Panc1 (cell line): ENCODE measurements around the gene SDK1. TPM values are rescaled to one million over a fixed set of nuclear protein-coding genes. Genes with fewer than 3 reads are reported as not detected.

Experiments
- ATAC-seq: fragments of 200-7000 bp; cut with Tn5 transposase; 2 replicates; pipeline ENCODE4 v1.9.1; 2020; ENCODE audit warnings: mild to moderate bottlenecking, moderate library complexity
- BruUV-seq: library from RNA; stranded (reverse); fragments of 400-500 nt; replicated peaks from 2 replicates; lab custom pipeline; 2021; lab: Mats Ljungman, UMichigan
- CTCF ChIA-PET: fragments of 300-600 bp; sonication (Branson Sonifier 250); formaldehyde crosslinking; loops from one replicate; lab custom pipeline; 2022; ENCODE audit warnings: antibody characterized with exemption; lab: Charles Lee
- POLR2A ChIA-PET: fragments of 300-600 bp; sonication (Branson Sonifier 250); formaldehyde crosslinking; loops from one replicate; lab custom pipeline; 2022; ENCODE audit warnings: antibody characterized with exemption; lab: Charles Lee
- DNase-seq: peaks from one replicate; pipeline ENCODE4 v3.0.0-alpha.2; 2010; ENCODE audit warnings: low read depth, low spot score
- H3K27ac ChIP-seq: 2 replicates; pipeline ENCODE4 v1.5.1; 2011; ENCODE audit warnings: mild to moderate bottlenecking, low read length, inconsistent platforms
- H3K27me3 ChIP-seq: fragments of 200-500 bp; sonication (Bioruptor generic); 2 replicates; pipeline ENCODE4 v1.6.0; 2014; ENCODE audit warnings: low read length, inconsistent platforms; ENCODE audit not compliant: control insufficient read depth, insufficient read depth
- H3K36me3 ChIP-seq: fragments of 200-500 bp; sonication (Bioruptor generic); 2 replicates; pipeline ENCODE4 v1.5.1; 2014; ENCODE audit warnings: inconsistent platforms, mild to moderate bottlenecking, low read length, moderate library complexity; ENCODE audit not compliant: control insufficient read depth, insufficient read depth
- H3K4me1 ChIP-seq: 2 replicates; pipeline ENCODE4 v1.5.1; 2011; ENCODE audit warnings: inconsistent platforms, mild to moderate bottlenecking, low read length, moderate library complexity; ENCODE audit not compliant: control insufficient read depth, insufficient read depth
- H3K4me3 ChIP-seq, 2 experiments: 2 replicates each; pipeline ENCODE4 v1.5.1; 2011 to 2012; ENCODE audit warnings: low read depth in 2 of 2, low read length in 2 of 2, mild to moderate bottlenecking in 2 of 2, inconsistent platforms in 1 of 2, moderate library complexity in 1 of 2
- H3K9me3 ChIP-seq: fragments of 200-500 bp; sonication (Bioruptor generic); 2 replicates; pipeline ENCODE4 v1.5.1; 2014; ENCODE audit warnings: low read depth, mild to moderate bottlenecking, inconsistent platforms, low read length, moderate library complexity; ENCODE audit not compliant: control insufficient read depth, insufficient read depth
- POLR2AphosphoS5 ChIP-seq: IDR thresholded peaks from 2 replicates; pipeline ENCODE4 v1.6.1; 2012; ENCODE audit warnings: mild to moderate bottlenecking, low read depth, low read length, moderate library complexity
- SIN3A ChIP-seq: IDR thresholded peaks from 2 replicates; pipeline ENCODE4 v1.6.1; 2012; ENCODE audit warnings: low read depth, mild to moderate bottlenecking, low read length, moderate library complexity, borderline replicate concordance; ENCODE audit not compliant: insufficient read depth
- TCF7L2 ChIP-seq: IDR thresholded peaks from 2 replicates; pipeline ENCODE4 v1.6.1; 2011; ENCODE audit warnings: mild to moderate bottlenecking, low read depth, low read length, inconsistent platforms
- in situ Hi-C: cut with HindIII; loops from 2 replicates; pipeline ENCODE4 v1.10.0; 2016; ENCODE audit warnings: low sequenced_read_pairs, low pct_unique_long_range_greater_than_20kb
- intact Hi-C: fragments of 100-400 bp; cut with micrococcal nuclease; formaldehyde crosslinking; loops from one replicate; pipeline ENCODE4 v1.10.0; 2022; ENCODE audit not compliant: unreplicated experiment
- total RNA-seq: library from RNA; stranded (reverse); gene quantifications from one replicate; pipeline ENCODE4 v1.2.1, GENCODE V29; 2021; ENCODE audit not compliant: unreplicated experiment
- TF ChIP-seq, protein P1 (sequence below), 2 experiments: IDR thresholded peaks; 2 replicates each; pipeline ENCODE4 v1.6.1; 2011 to 2012; ENCODE audit warnings: low read depth in 2 of 2, control low read depth in 1 of 2, low read length in 1 of 2, mild to moderate bottlenecking in 1 of 2, moderate library complexity in 1 of 2; ENCODE audit not compliant: insufficient read depth in 1 of 2
- TF ChIP-seq, protein P2 (sequence below): fragments of 450-650 bp; IDR thresholded peaks from 2 replicates; pipeline ENCODE4 v1.5.1; 2017; ENCODE audit warnings: mild to moderate bottlenecking

SDK1 gene
- total RNA-seq, 1 experiment from 2014 or later: 47.4 TPM

DNA sequence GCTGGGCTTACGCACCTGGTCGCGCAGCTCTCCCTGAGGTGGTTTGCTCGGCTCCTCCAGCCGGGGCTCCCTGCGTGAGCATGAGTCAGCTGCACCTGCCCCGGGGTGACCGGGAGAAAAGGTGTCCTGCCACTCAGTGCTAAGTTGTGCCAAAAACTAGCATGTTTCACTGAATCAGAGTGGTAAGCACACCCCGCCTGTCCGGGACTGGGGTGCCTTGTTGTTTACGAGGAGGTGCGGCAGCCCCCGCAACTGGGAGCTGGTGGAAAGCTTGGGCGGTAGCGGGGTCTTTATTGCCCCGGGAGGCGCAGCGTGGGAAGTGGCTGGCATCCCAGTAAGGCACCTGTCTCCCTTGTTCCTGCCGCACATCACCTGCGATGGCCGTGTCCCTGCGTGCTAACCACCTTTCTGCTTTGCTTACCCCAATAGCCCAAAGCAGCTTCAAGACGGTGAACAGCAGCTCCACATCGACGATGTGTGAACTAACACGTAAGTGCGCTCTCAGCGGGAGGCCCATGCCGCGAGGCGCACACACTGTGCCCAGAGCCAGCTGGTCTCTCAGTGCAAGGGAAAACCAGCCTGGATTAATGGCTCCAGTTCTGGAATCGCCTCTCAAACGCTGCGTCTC is 874.4 kb downstream of the SDK1 start:
- CTCF ChIA-PET: no interaction called here
- intact Hi-C loops (no loop called here), in situ Hi-C loops (no loop called here)
- POLR2A ChIA-PET: no interaction called here
- Histone ChIP-seq H3K4me1 (no peaks in the 10 kb centered on the region), H3K36me3 (no peaks in the 10 kb centered on the region), H3K27me3 (no peaks in the 10 kb centered on the region), H3K4me3 (no peak overlapping the region), H3K27ac (no peak overlapping the region), H3K9me3 (no peaks in the 10 kb centered on the region)
- TF ChIP-seq TCF7L2: no peak
- TF ChIP-seq, protein P1, sequence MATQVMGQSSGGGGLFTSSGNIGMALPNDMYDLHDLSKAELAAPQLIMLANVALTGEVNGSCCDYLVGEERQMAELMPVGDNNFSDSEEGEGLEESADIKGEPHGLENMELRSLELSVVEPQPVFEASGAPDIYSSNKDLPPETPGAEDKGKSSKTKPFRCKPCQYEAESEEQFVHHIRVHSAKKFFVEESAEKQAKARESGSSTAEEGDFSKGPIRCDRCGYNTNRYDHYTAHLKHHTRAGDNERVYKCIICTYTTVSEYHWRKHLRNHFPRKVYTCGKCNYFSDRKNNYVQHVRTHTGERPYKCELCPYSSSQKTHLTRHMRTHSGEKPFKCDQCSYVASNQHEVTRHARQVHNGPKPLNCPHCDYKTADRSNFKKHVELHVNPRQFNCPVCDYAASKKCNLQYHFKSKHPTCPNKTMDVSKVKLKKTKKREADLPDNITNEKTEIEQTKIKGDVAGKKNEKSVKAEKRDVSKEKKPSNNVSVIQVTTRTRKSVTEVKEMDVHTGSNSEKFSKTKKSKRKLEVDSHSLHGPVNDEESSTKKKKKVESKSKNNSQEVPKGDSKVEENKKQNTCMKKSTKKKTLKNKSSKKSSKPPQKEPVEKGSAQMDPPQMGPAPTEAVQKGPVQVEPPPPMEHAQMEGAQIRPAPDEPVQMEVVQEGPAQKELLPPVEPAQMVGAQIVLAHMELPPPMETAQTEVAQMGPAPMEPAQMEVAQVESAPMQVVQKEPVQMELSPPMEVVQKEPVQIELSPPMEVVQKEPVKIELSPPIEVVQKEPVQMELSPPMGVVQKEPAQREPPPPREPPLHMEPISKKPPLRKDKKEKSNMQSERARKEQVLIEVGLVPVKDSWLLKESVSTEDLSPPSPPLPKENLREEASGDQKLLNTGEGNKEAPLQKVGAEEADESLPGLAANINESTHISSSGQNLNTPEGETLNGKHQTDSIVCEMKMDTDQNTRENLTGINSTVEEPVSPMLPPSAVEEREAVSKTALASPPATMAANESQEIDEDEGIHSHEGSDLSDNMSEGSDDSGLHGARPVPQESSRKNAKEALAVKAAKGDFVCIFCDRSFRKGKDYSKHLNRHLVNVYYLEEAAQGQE (IDR thresholded peaks at IDR 0.05; ENCODE audit: insufficient read depth in 1 of 2, low read depth in 2 of 2, low read length in 1 of 2): no peak
- no peak for DNase-seq
- ATAC-seq: no peak
- no TSS peak for BruUV-seq

DNA sequence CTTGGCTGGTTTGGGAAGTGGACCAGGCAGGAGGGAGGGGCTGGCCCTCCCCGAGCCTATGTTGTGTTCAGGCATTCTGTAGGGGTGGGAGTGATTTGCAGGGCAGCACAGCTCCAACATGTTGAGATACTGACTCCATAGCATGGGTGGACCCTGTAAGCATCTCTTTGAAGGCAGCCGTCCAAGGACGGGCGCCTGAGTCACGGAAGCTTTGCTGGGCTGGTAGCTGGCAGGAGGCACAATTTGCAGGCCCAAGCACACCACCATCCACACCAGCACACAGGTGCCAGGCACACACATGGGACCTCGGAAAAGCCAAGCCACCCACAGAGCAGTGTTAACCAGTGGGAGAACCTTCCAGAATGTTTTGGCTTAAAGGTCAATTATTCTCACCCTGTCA is 875.9 kb downstream of the SDK1 start:
- TF ChIP-seq SIN3A: no peak
- TF ChIP-seq, protein P2, sequence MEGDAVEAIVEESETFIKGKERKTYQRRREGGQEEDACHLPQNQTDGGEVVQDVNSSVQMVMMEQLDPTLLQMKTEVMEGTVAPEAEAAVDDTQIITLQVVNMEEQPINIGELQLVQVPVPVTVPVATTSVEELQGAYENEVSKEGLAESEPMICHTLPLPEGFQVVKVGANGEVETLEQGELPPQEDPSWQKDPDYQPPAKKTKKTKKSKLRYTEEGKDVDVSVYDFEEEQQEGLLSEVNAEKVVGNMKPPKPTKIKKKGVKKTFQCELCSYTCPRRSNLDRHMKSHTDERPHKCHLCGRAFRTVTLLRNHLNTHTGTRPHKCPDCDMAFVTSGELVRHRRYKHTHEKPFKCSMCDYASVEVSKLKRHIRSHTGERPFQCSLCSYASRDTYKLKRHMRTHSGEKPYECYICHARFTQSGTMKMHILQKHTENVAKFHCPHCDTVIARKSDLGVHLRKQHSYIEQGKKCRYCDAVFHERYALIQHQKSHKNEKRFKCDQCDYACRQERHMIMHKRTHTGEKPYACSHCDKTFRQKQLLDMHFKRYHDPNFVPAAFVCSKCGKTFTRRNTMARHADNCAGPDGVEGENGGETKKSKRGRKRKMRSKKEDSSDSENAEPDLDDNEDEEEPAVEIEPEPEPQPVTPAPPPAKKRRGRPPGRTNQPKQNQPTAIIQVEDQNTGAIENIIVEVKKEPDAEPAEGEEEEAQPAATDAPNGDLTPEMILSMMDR: no peak
- TF ChIP-seq POLR2AphosphoS5: no peak
- TF ChIP-seq, protein P1 (IDR thresholded peaks at IDR 0.05; ENCODE audit: insufficient read depth in 1 of 2, low read depth in 2 of 2, low read length in 1 of 2): no peak
- no peak for TF ChIP-seq TCF7L2
- Histone ChIP-seq H3K4me1 (no peaks in the 10 kb centered on the region), H3K27ac (no peak overlapping the region), H3K27me3 (no peaks in the 10 kb centered on the region), H3K4me3 (no peak overlapping the region), H3K9me3 (no peaks in the 10 kb centered on the region), H3K36me3 (no peaks in the 10 kb centered on the region)
- in situ Hi-C loops: no loop called here
- no TSS peak for BruUV-seq
- ChIA-PET POLR2A (no interaction called here), CTCF (no interaction called here)
- no peak for ATAC-seq
- intact Hi-C loops: no loop called here
- DNase-seq: no peak
